Mesenchymal stem cell (in vitro differentiated cells and primary cell): ENCODE data around the gene GRHL3.

Experiments used
- DNase-seq: peaks from one replicate; pipeline ENCODE4 v3.0.0-alpha.2; 2013
- H2AFZ ChIP-seq: one replicate; pipeline ENCODE4 v1.6.1; 2013; ENCODE audit warnings: low read depth, mild to moderate bottlenecking, control low read depth, inconsistent platforms, low read length, moderate library complexity
- H2AK5ac ChIP-seq: 2 replicates; pipeline ENCODE4 v1.6.1; 2013; ENCODE audit warnings: low read length, moderate library complexity, mild to moderate bottlenecking, inconsistent platforms; ENCODE audit not compliant: severe bottlenecking
- H2BK120ac ChIP-seq: one replicate; pipeline ENCODE4 v1.6.1; 2013; ENCODE audit warnings: low read depth, mild to moderate bottlenecking, inconsistent platforms, low read length, moderate library complexity
- H2BK12ac ChIP-seq, 2 experiments: one replicate each; pipeline ENCODE4 v1.6.1; 2013; ENCODE audit warnings: inconsistent platforms in 2 of 2, low read length in 2 of 2, mild to moderate bottlenecking in 2 of 2, moderate library complexity in 2 of 2, control low read depth in 1 of 2
- H2BK15ac ChIP-seq: one replicate; pipeline ENCODE4 v1.6.1; 2013; ENCODE audit warnings: mild to moderate bottlenecking, low read depth, inconsistent platforms; ENCODE audit not compliant: poor library complexity, severe bottlenecking
- H2BK5ac ChIP-seq: 2 replicates; pipeline ENCODE4 v1.6.1; 2013; ENCODE audit warnings: low read depth, mild to moderate bottlenecking, low read length, control low read depth, inconsistent platforms; ENCODE audit not compliant: poor library complexity, severe bottlenecking
- H3K14ac ChIP-seq, 2 experiments: one replicate each; pipeline ENCODE4 v1.6.1; 2013; ENCODE audit warnings: inconsistent platforms in 2 of 2, low read length in 2 of 2, control low read depth in 1 of 2, mild to moderate bottlenecking in 1 of 2, moderate library complexity in 1 of 2
- H3K18ac ChIP-seq, 2 experiments: one replicate each; pipeline ENCODE4 v1.6.1; 2013; ENCODE audit warnings: inconsistent platforms in 2 of 2, low read length in 2 of 2, control low read depth in 1 of 2, low read depth in 1 of 2, mild to moderate bottlenecking in 1 of 2
- H3K23ac ChIP-seq, 2 experiments: one replicate each; pipeline ENCODE4 v1.6.1; 2013; ENCODE audit warnings: inconsistent platforms in 2 of 2, low read length in 2 of 2, mild to moderate bottlenecking in 2 of 2, moderate library complexity in 2 of 2, control low read depth in 1 of 2
- H3K27ac ChIP-seq: 2 replicates; pipeline ENCODE4 v1.5.1; 2013; ENCODE audit warnings: mild to moderate bottlenecking, moderate library complexity, low read length, control low read depth, inconsistent platforms; ENCODE audit not compliant: poor library complexity, severe bottlenecking
- H3K27me3 ChIP-seq, 2 experiments: 2 replicates each; pipeline versions ENCODE4 v1.6.1 to v1.7.0; 2013; ENCODE audit warnings: low read length in 2 of 2, mild to moderate bottlenecking in 2 of 2, moderate library complexity in 2 of 2, control low read depth in 1 of 2, inconsistent platforms in 1 of 2; ENCODE audit not compliant: control insufficient read depth in 1 of 2, insufficient read depth in 1 of 2
- H3K36me3 ChIP-seq, 2 experiments: 2 replicates each; pipeline versions ENCODE4 v1.6.1 to v1.7.0; 2013; ENCODE audit warnings: low read length in 2 of 2, control low read depth in 1 of 2, inconsistent platforms in 1 of 2, low read depth in 1 of 2, mild to moderate bottlenecking in 1 of 2; ENCODE audit not compliant: insufficient read depth in 2 of 2, control insufficient read depth in 1 of 2
- H3K4ac ChIP-seq, 2 experiments: one replicate each; pipeline ENCODE4 v1.6.1; 2013; ENCODE audit warnings: inconsistent platforms in 2 of 2, low read length in 2 of 2, mild to moderate bottlenecking in 2 of 2, moderate library complexity in 2 of 2, control low read depth in 1 of 2, low read depth in 1 of 2
- H3K4me1 ChIP-seq: 2 replicates; pipeline ENCODE4 v1.6.1; 2013; ENCODE audit warnings: low read depth, low read length, control low read depth; ENCODE audit not compliant: control insufficient read depth, insufficient read depth
- H3K4me2 ChIP-seq: 2 replicates; pipeline ENCODE4 v1.6.1; 2013; ENCODE audit warnings: low read length, mild to moderate bottlenecking, inconsistent platforms; ENCODE audit not compliant: poor library complexity, severe bottlenecking
- H3K4me3 ChIP-seq, 2 experiments: 2 replicates each; pipeline versions ENCODE4 v1.5.1 to v1.7.0; 2013; ENCODE audit warnings: low read length in 2 of 2, mild to moderate bottlenecking in 2 of 2, control low read depth in 1 of 2, low read depth in 1 of 2; ENCODE audit not compliant: insufficient read depth in 1 of 2
- H3K79me1 ChIP-seq: replicated peaks from 2 replicates; pipeline ENCODE4 v1.6.1; 2013; ENCODE audit warnings: mild to moderate bottlenecking, control low read depth, low read length, inconsistent platforms; ENCODE audit not compliant: poor library complexity, severe bottlenecking
- H3K9ac ChIP-seq: 2 replicates; pipeline ENCODE4 v1.7.0; 2013; ENCODE audit warnings: mild to moderate bottlenecking, low read length, moderate library complexity
- H3K9me3 ChIP-seq: 2 replicates; pipeline ENCODE4 v1.7.0; 2013; ENCODE audit warnings: mild to moderate bottlenecking, low read length; ENCODE audit not compliant: control insufficient read depth
- H4K8ac ChIP-seq: one replicate; pipeline ENCODE4 v1.6.1; 2013; ENCODE audit warnings: inconsistent platforms, mild to moderate bottlenecking, low read length, moderate library complexity
- H4K91ac ChIP-seq: one replicate; pipeline ENCODE4 v1.6.1; 2013; ENCODE audit warnings: mild to moderate bottlenecking, low read length, inconsistent platforms
- WGBS: methylation state at CpG from one replicate; pipeline ENCODE4 v1.1.7; 2013; ENCODE audit warnings: mixed read lengths; 5-methylcytosine and 5-hydroxymethylcytosine counted together

GRHL3 gene

DNA sequence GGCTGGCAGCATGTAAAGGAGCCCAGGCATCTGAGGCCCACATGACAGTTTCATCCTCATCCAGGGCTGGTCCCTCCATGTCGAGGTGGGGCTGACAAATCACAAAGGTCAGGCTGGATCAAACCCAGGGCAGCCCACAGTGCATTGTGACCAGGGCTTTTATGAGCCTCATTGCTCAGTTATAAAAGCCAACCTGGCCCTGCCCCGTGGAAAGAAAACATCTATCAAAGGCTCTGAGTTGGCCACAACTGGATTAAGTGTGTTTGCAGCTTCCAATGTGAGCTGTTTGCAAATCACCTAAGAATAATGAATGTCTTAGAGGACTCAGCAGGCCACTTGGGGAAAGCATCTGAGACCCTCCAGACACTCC is 45.4 kb downstream of the GRHL3 start:
- peaks cover 14% of the 10 kb centered on the region for H3K4me1 ChIP-seq
- peak overlapping the region in 1 of 2 experiments; percentile 27 for H3K4ac ChIP-seq
- no peak overlapping the region for H3K14ac ChIP-seq
- no peak overlapping the region for H2BK12ac ChIP-seq
- H3K9ac ChIP-seq = peak overlapping the region; percentile 19
- H3K36me3 ChIP-seq = no peaks in the 10 kb centered on the region
- no peak overlapping the region for H4K91ac ChIP-seq
- no peak overlapping the region for H3K18ac ChIP-seq
- H2AK5ac ChIP-seq = no peak overlapping the region
- no peak for DNase-seq
- 84% methylated on average over 2 of the region's 2 CpGs for WGBS
- no peak overlapping the region for H2BK120ac ChIP-seq
- H3K79me1 ChIP-seq = no peaks in the 10 kb centered on the region
- no peak overlapping the region for H2BK5ac ChIP-seq
- peak overlapping the region in 1 of 2 experiments; percentile 42 for H3K4me3 ChIP-seq
- H3K4me2 ChIP-seq = no peak overlapping the region
- H3K9me3 ChIP-seq = no peaks in the 10 kb centered on the region
- no peak overlapping the region for H3K27ac ChIP-seq
- no peaks in the 10 kb centered on the region for H3K27me3 ChIP-seq
- H4K8ac ChIP-seq = no peak overlapping the region
- H2AFZ ChIP-seq = no peak overlapping the region
- H3K23ac ChIP-seq = no peak overlapping the region
- H2BK15ac ChIP-seq = no peak overlapping the region

DNA sequence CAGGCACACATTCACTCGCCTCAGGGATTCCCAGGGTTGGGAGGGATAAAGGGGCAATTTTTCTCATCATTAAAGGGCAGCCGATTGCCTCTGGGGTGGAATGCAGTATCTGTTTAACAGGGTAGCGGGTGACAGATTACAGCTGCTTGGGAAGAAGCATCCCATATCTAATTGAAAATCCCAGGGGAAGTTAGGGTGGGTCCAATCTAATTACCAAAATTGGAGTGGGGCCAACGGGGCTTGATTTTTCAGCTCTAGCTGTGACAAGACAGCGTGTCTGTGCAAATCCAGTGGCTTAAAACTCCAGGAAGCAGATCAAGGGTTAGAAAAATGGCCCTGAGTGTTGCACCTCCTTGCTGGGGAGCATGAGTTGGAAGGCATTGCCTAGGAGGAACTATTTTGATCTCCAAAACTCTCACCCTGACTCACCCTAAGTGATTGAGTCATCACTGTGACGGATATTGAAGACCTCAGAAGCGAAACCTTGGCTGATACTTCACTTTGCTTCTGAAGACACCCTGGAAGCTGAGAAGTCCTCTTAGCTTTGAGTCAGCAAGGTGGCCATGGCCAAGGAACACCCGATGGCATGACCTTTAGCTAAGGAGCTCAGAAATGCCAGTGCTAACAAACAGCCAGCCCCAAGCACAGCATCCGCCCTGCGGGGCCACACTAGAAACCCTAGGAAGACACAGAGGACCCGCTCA is 46.0 kb downstream of the GRHL3 start:
- H3K27ac ChIP-seq = no peak overlapping the region

DNA sequence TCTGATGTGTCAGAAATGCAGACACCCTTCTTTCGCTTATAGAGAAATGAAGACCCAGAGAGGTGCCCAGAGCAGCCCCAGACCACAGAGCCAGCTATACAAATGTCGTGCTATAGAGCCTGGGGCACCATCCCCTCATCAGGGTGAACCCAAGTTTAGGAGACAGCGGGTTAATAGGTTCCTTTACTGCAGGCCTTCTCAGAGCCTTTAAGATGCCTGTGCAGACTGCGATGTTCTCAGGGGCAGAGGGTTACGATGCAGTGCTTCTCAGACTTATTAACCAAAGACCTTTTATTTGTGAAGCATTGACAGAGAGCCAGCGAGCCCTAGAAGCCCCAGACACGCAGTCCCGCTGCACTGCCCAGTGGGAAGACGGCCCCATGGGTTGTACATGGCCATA is 47.5 kb downstream of the GRHL3 start:
- Histone ChIP-seq H2BK5ac (no peak overlapping the region), H2AFZ (no peak overlapping the region), H4K91ac (no peak overlapping the region), H3K9me3 (no peaks in the 10 kb centered on the region), H3K4me2 (no peak overlapping the region), H3K79me1 (no peaks in the 10 kb centered on the region), H2AK5ac (no peak overlapping the region), H2BK15ac (no peak overlapping the region), H3K14ac (no peak overlapping the region), H3K18ac (no peak overlapping the region), H4K8ac (no peak overlapping the region), H2BK12ac (no peak overlapping the region), H2BK120ac (no peak overlapping the region), H3K9ac (no peak overlapping the region), H3K23ac (no peak overlapping the region), H3K36me3 (no peaks in the 10 kb centered on the region), H3K27ac (no peak overlapping the region), H3K27me3 (no peaks in the 10 kb centered on the region), H3K4me1 (peaks cover 14% of the 10 kb centered on the region), H3K4ac (no peak overlapping the region), H3K4me3 (no peak overlapping the region)
- no peak for DNase-seq
- 96% methylated on average over 9 of the region's 9 CpGs for WGBS

More for the DNA sequence above, 46.0 kb downstream of the GRHL3 start:
- 74% methylated on average over 11 of the region's 11 CpGs for WGBS
- Histone ChIP-seq H3K4ac (no peak overlapping the region), H3K4me1 (peaks cover 14% of the 10 kb centered on the region), H3K14ac (no peak overlapping the region), H3K4me2 (no peak overlapping the region), H3K9ac (peak overlapping the region; percentile 19), H3K79me1 (no peaks in the 10 kb centered on the region), H3K36me3 (no peaks in the 10 kb centered on the region), H3K27me3 (no peaks in the 10 kb centered on the region), H4K91ac (no peak overlapping the region), H2BK12ac (no peak overlapping the region), H2BK15ac (no peak overlapping the region), H3K4me3 (peak overlapping the region in 1 of 2 experiments; percentile 42), H2BK5ac (no peak overlapping the region), H4K8ac (no peak overlapping the region), H3K9me3 (no peaks in the 10 kb centered on the region), H2BK120ac (no peak overlapping the region), H2AFZ (no peak overlapping the region), H3K18ac (no peak overlapping the region), H2AK5ac (no peak overlapping the region), H3K23ac (no peak overlapping the region)
- peak; percentile 82 for DNase-seq

DNA sequence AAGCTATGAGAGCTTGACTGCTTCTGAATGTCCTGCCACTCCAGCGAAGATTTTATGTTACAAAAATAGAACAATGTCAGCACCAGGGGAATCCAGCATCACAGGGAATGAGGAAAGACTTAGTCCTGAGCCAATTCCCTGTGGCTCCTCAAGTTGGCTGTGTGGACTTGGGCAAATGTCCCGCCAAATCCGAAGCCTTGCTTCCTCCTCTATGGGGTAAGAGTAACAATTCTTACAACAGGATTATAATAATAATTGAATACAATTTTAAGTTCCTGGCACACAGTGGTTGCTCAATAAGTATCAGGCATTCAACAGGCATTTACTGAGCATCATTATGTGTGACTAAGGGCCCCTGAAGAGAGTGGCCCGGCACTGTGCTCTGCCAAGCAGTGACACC is 50.0 kb downstream of the GRHL3 start:
- Histone ChIP-seq H4K91ac (no peak overlapping the region), H4K8ac (no peak overlapping the region), H3K4ac (no peak overlapping the region), H3K4me1 (peaks cover 7% of the 10 kb centered on the region), H3K79me1 (no peaks in the 10 kb centered on the region), H3K27me3 (no peaks in the 10 kb centered on the region), H3K14ac (no peak overlapping the region), H3K9ac (peak overlapping the region; percentile 56), H3K9me3 (no peaks in the 10 kb centered on the region), H2AK5ac (no peak overlapping the region), H3K23ac (no peak overlapping the region), H2AFZ (no peak overlapping the region), H2BK5ac (no peak overlapping the region), H3K4me2 (no peak overlapping the region), H3K18ac (no peak overlapping the region), H2BK120ac (no peak overlapping the region), H2BK12ac (no peak overlapping the region), H2BK15ac (no peak overlapping the region), H3K36me3 (no peaks in the 10 kb centered on the region), H3K27ac (no peak overlapping the region), H3K4me3 (no peak overlapping the region)
- 100% methylated on average over 2 of the region's 4 CpGs for WGBS
- no peak for DNase-seq
